BJ (cell line): ENCODE results near the gene CHAF1A. TPM values are rescaled to one million over a fixed set of nuclear protein-coding genes. Genes with fewer than 3 reads are reported as not detected.

Experiments used
- CTCF ChIA-PET: fragments of 350-600 bp; formaldehyde crosslinking; extraction: SDS; loops from one replicate; lab custom pipeline; 2021; ENCODE audit warnings: antibody characterized with exemption, inconsistent platforms; lab: Yijun Ruan, JAX
- POLR2A ChIA-PET: fragments of 300-600 bp; sonication (Branson Sonifier 250); formaldehyde crosslinking; extraction: SDS; loops from one replicate; lab custom pipeline; 2021; ENCODE audit warnings: antibody characterized with exemption; lab: Charles Lee
- DNase-seq: peaks from one replicate; pipeline ENCODE4 v3.0.0-alpha.2; 2011; ENCODE audit warnings: low read depth
- H3K27me3 ChIP-seq: 2 replicates; pipeline ENCODE4 v1.6.0; 2011; ENCODE audit warnings: low read length; ENCODE audit not compliant: control insufficient read depth, insufficient read depth
- H3K36me3 ChIP-seq: 2 replicates; pipeline ENCODE4 v1.5.1; 2011; ENCODE audit warnings: low read length; ENCODE audit not compliant: control insufficient read depth, insufficient read depth
- H3K4me3 ChIP-seq: 2 replicates; pipeline ENCODE4 v1.5.1; 2011; ENCODE audit warnings: low read depth, mild to moderate bottlenecking, control low read depth, low read length
- polyA plus RNA-seq: library from polyadenylated mRNA; depleted of rRNA; stranded (reverse); fragments of >200 nt; gene quantifications from 2 replicates; pipeline ENCODE4 v1.2.3, GENCODE V29; 2011
- TF ChIP-seq, protein P1 (sequence below): IDR thresholded peaks from 2 replicates; pipeline ENCODE4 v1.5.1; 2011; ENCODE audit warnings: low read depth, mild to moderate bottlenecking, control low read depth, inconsistent platforms, low read length, moderate library complexity; ENCODE audit not compliant: insufficient read depth

The CHAF1A gene
- polyA plus RNA-seq, 1 experiment, result 11.4 TPM

DNA sequence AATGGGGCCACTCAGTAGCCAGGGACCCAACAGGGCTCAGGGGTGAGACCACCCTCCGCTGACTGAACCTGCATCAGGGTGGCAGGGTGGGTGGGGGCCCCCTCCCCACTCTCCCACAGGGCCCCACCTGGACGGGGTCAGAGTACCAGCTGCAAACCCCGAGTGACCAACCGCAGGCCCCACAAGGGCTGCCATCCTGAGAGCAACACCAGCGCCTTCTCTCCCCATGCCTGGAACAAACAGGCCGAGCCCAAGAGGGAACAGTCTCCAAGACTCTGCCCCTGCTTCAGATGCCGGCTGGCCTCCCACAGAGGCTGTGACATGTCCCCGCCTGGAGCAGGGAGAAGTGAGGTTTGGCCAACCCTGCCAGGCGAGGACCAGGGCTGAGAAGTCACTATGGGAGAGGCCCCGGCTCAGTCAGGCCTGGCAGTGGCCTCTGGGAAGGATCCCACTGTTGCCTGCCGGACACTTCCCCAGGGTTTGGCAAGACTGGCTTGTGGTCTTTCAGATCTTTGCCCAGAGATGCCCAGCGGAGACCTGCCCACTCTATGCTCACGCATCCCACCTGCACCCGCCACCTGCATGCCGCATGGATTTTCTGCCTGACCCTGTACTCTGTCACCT lies 31.9 kb upstream of the CHAF1A start:
- DNase-seq, result no peak
- Histone ChIP-seq H3K27me3 (no peaks in the 10 kb centered on the region), H3K36me3 (peaks cover 13% of the 10 kb centered on the region), H3K4me3 (no peak overlapping the region)
- TF ChIP-seq, protein P1, sequence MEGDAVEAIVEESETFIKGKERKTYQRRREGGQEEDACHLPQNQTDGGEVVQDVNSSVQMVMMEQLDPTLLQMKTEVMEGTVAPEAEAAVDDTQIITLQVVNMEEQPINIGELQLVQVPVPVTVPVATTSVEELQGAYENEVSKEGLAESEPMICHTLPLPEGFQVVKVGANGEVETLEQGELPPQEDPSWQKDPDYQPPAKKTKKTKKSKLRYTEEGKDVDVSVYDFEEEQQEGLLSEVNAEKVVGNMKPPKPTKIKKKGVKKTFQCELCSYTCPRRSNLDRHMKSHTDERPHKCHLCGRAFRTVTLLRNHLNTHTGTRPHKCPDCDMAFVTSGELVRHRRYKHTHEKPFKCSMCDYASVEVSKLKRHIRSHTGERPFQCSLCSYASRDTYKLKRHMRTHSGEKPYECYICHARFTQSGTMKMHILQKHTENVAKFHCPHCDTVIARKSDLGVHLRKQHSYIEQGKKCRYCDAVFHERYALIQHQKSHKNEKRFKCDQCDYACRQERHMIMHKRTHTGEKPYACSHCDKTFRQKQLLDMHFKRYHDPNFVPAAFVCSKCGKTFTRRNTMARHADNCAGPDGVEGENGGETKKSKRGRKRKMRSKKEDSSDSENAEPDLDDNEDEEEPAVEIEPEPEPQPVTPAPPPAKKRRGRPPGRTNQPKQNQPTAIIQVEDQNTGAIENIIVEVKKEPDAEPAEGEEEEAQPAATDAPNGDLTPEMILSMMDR, result no peak
- ChIA-PET CTCF (interaction anchor here (1.1 to 2.2 kb wide), 5 partner anchors 18 to 31 kb away, joined by 4 to 8 read pairs (median 5); partner anchors contain the start of gene SH3GL1), POLR2A (no interaction called here)

DNA sequence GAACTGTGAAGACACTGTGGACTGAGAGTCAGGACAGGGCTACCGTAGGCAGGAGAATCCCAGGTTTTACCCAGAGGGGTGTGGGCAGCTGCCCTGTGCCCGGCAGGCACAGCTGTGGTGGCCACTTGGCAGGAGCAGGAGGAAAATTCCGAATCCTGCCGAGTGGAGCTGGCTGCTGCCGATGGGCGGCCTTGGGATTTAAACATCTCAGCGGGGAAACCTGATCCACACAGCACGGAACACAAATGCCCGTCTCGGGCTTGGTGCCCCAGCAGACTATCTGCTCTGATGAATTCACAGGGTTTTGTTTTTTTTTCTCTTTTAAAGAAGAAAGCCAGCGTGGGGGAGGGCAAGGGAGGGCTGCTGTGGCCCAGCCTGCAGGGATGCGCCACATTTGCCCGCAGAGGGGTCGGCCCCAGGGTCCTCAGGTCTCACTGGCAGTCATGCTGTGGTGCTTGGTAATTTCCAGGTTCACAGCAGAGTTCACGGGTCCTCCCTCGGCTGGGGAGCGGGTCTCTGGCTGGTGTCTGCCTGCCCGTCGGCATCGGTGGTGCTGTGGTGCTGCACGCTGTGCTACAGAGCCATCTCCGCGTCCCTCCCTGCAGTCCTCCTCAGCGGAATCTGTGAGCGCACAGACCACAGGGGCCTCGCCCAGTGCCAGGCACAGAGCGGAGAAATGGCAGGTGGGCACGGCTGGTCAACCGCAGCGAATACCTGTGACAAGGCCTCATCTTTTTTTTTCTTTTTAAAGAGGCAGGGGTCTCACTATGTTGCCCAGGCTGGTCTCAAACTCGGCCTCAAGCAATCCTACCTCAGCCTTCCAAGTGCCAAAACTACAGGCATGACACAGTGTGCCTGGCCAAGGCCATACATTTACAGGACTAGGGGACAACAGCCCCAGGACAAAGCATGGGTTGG lies 30.9 kb upstream of the CHAF1A start:
- TF ChIP-seq, protein P1, result no peak
- H3K4me3 ChIP-seq, result no peak overlapping the region
- no peaks in the 10 kb centered on the region for H3K27me3 ChIP-seq
- peaks cover 4% of the 10 kb centered on the region for H3K36me3 ChIP-seq
- DNase-seq, result no peak
- ChIA-PET POLR2A (no interaction called here), CTCF (interaction anchor here (0.8 to 2.2 kb wide), 4 partner anchors 19 to 35 kb away, joined by 3 to 8 read pairs (median 4); partner anchors contain the start of gene SH3GL1)

- Histone ChIP-seq H3K36me3 (peaks cover 2% of the 10 kb centered on the region), H3K4me3 (no peak overlapping the region), H3K27me3 (no peaks in the 10 kb centered on the region)
- TF ChIP-seq, protein P1, result no peak
- no peak for DNase-seq
- ChIA-PET POLR2A (no interaction called here), CTCF (interaction anchor here (0.8 to 1.6 kb wide), 4 partner anchors 10 to 34 kb away, joined by 3 read pairs; partner anchors contain the start of gene SH3GL1)
These were observed 30.1 kb upstream of the CHAF1A start for GRCh38 chr19:4372165-4373012.

DNA sequence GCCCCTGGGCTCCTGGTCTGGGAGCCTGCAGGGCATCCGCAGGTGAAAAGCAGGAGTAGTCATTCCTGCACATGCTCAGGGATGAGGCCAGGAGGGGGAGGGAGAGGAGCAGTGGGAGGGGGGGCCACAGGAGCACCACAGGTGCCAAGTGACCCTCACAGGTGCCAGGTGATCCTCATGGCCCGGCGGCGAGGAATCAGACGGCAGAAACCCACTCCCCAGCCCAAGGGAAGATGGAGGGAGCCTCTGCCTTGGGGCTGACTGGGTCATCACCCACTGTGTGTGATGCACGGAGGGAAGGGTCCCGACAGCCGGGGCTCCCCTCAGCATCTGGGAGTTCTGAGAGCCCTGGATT lies 29.4 kb upstream of the CHAF1A start:
- DNase-seq, result no peak
- Histone ChIP-seq H3K27me3 (no peaks in the 10 kb centered on the region), H3K4me3 (no peak overlapping the region), H3K36me3 (peaks cover 4% of the 10 kb centered on the region)
- ChIA-PET POLR2A (no interaction called here), CTCF (interaction anchor here (0.9 to 1.6 kb wide), 2 partner anchors 11 to 27 kb away, joined by 3 read pairs; partner anchors contain the start of gene SH3GL1)
- TF ChIP-seq, protein P1, result no peak
